ENCODE results near the gene FARP2. TPM values are rescaled to one million over a fixed set of nuclear protein-coding genes. Genes with fewer than 3 reads are reported as not detected.
"Not testable (repeated sequence)": the region's sequence is repeated elsewhere in the genome, so short reads cannot be mapped to it uniquely, and the experiment has no call there.

The FARP2 gene
- total and polyA plus RNA-seq, 9 donors = 27.2 to 46.1 (median 33.6) TPM

DNA sequence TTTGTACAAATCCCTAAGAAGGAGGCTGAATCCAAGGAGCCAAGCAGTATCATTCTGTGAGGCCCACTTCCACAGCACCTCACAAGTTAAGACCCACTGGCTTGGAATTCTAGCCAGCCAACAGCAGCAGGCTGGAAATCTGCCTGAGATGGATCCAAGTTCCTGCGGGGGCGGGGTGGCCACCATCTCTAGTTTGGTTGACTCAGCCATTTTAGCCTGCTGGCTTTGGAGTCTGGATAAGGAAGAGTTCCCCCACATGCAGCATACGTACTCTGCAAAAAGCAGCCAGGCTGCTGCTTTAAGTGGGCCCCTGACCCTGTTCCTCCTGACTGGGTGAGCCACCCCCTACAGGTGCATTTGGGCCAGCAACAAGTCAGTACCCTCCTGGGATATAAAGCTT, 65.2 kb downstream of the FARP2 start:
- WGBS (ENCODE audit: insufficient coverage) = 92% methylated on average over 3 of the region's 3 CpGs

DNA sequence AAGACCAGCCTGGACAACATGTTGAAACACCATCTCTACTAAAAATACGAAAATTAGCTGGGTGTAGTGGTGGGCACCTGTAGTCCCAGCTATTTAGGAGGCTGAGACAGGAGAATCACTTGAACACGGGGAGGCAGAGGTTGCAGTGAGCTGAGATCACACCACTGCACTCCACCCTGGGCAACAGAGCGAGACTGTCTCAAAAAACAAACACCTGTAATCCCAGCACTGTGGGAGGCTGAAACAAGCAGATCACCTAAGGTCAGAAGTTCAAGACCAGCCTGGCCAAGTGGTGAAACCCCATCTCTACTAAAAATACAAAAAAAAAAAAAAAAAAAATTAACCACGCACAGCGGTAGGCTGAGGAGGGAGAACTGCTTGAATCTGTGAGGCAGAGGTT, 65.9 kb downstream of the FARP2 start:
- peaks cover 12% of the 10 kb centered on the region for H3K9me3 ChIP-seq (replicated peaks; ENCODE audit: control insufficient read depth, low read depth, low read length)
- H3K36me3 ChIP-seq (ENCODE audit: control insufficient read depth, insufficient read depth, low read length) = peaks cover 39% of the 10 kb centered on the region
- not testable (repeated sequence) for H3K27me3 ChIP-seq (ENCODE audit: control insufficient read depth, insufficient read depth, low read length); DNase-seq; H3K4me3 ChIP-seq (ENCODE audit: low read length); H3K4me1 ChIP-seq (ENCODE audit: control insufficient read depth, insufficient read depth, low read length); H3K27ac ChIP-seq (ENCODE audit: low read length)
- WGBS (ENCODE audit: insufficient coverage) = 100% methylated on average over 1 of the region's 5 CpGs

More for the DNA sequence above, 65.2 kb downstream of the FARP2 start:
- Histone ChIP-seq H3K27me3 (ENCODE audit: control insufficient read depth, insufficient read depth, low read length) (no peaks in the 10 kb centered on the region), H3K4me3 (ENCODE audit: low read length) (no peak overlapping the region), H3K36me3 (ENCODE audit: control insufficient read depth, insufficient read depth, low read length) (peaks cover 43% of the 10 kb centered on the region), H3K9me3 (replicated peaks; ENCODE audit: control insufficient read depth, low read depth, low read length) (peaks cover 12% of the 10 kb centered on the region), H3K27ac (ENCODE audit: low read length) (no peak overlapping the region), H3K4me1 (ENCODE audit: control insufficient read depth, insufficient read depth, low read length) (no peaks in the 10 kb centered on the region)
- no peak for DNase-seq

DNA sequence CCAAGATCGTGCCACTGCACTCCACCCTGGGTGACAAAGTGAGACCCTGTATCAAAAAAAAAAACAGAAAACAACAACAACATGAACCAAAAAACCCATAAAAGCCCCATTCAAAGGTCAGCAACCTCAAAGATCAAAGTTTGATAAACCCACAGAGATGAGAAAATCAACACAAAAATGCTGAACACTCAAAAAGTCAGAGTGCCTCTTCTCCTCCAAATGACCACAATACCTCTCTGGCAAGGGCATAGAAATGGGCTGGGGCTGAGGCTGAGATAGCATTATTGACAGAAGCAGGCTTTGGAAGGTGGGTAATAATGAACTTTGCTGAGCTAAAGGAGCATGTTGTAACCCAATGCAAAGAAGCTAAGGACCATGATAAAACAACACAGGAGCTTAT, 66.3 kb downstream of the FARP2 start:
- WGBS (ENCODE audit: insufficient coverage) = no CpG with 5 or more reads among the region's 1 CpG
- H3K36me3 ChIP-seq (ENCODE audit: control insufficient read depth, insufficient read depth, low read length) = peaks cover 39% of the 10 kb centered on the region
- H3K9me3 ChIP-seq (replicated peaks; ENCODE audit: control insufficient read depth, low read depth, low read length) = peaks cover 12% of the 10 kb centered on the region
- no peaks in the 10 kb centered on the region for H3K4me1 ChIP-seq (ENCODE audit: control insufficient read depth, insufficient read depth, low read length)
- DNase-seq = no peak
- H3K4me3 ChIP-seq (ENCODE audit: low read length) = no peak overlapping the region
- H3K27ac ChIP-seq (ENCODE audit: low read length) = no peak overlapping the region
- H3K27me3 ChIP-seq (ENCODE audit: control insufficient read depth, insufficient read depth, low read length) = no peaks in the 10 kb centered on the region

DNA sequence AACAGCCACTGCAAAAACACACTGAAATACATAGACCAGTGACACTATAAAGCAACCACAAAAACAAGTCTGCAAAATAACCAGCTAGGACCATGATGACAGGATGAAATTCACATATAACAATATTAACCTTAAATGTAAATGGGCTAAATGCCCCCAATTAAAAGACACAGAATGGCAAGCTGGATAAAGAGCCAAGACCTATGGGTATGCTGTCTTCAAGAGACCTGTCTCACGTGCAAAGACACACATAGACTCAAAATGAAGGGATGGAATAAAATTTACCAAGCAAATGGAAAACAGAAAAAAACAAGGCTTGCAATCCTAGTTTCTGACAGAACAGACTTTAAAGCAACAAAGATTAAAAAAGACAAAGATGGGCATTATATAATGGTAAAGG, 67.4 kb downstream of the FARP2 start:
- WGBS (ENCODE audit: insufficient coverage) = no CpG with 5 or more reads among the region's 1 CpG
- not testable (repeated sequence) for H3K4me3 ChIP-seq (ENCODE audit: low read length); DNase-seq; H3K27ac ChIP-seq (ENCODE audit: low read length); H3K4me1 ChIP-seq (ENCODE audit: control insufficient read depth, insufficient read depth, low read length); H3K27me3 ChIP-seq (ENCODE audit: control insufficient read depth, insufficient read depth, low read length)
- H3K9me3 ChIP-seq (replicated peaks; ENCODE audit: control insufficient read depth, low read depth, low read length) = peaks cover 12% of the 10 kb centered on the region
- peaks cover 31% of the 10 kb centered on the region for H3K36me3 ChIP-seq (ENCODE audit: control insufficient read depth, insufficient read depth, low read length)

DNA sequence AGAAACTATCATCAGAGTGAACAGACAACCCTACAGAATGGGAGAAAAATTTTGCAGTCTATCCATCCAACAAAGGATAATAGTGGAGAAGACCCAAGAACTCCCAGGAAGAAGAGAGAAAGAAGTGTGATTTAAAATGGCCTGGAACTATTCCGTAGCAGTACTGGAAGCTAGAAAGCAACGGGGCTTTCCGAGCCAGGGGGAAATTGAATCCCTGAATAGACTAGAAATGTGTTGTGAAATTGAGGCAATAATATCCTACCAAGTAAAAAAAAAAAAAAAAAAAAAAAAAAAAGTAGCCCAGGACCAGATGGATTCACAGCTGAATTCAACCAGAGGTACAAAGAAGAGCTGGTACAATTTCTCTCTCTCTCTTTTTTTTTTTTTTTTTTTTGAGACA, 69.3 kb downstream of the FARP2 start:
- Histone ChIP-seq H3K36me3 (ENCODE audit: control insufficient read depth, insufficient read depth, low read length) (peaks cover 30% of the 10 kb centered on the region), H3K4me1 (ENCODE audit: control insufficient read depth, insufficient read depth, low read length) (no peaks in the 10 kb centered on the region), H3K27ac (ENCODE audit: low read length) (no peak overlapping the region), H3K9me3 (replicated peaks; ENCODE audit: control insufficient read depth, low read depth, low read length) (peaks cover 12% of the 10 kb centered on the region), H3K4me3 (ENCODE audit: low read length) (no peak overlapping the region), H3K27me3 (ENCODE audit: control insufficient read depth, insufficient read depth, low read length) (no peaks in the 10 kb centered on the region)
- no peak for DNase-seq
- WGBS (ENCODE audit: insufficient coverage) = 100% methylated on average over 1 of the region's 3 CpGs

DNA sequence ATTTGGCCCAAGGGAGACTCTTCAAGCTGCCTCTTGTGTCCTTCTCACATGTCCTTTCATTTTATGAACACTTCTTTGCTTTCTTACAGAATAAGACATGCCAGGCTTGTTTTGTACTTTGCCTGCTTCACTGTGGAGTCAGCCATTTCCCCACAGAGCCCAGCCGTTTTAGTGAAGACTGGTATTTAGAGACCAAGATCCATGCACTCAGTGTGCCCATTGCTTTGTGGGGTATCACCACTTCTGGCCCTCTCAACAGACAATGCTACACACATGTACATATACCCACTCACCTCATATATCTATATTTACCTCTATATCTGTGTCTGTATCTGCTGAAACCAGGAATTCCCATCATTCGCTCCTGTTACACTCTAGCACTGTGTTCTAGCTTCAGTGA, 74.1 kb downstream of the FARP2 start:
- Histone ChIP-seq H3K27ac (ENCODE audit: low read length) (no peak overlapping the region), H3K4me1 (ENCODE audit: control insufficient read depth, insufficient read depth, low read length) (no peaks in the 10 kb centered on the region), H3K4me3 (ENCODE audit: low read length) (no peak overlapping the region), H3K36me3 (ENCODE audit: control insufficient read depth, insufficient read depth, low read length) (peaks cover 25% of the 10 kb centered on the region), H3K9me3 (replicated peaks; ENCODE audit: control insufficient read depth, low read depth, low read length) (no peaks in the 10 kb centered on the region), H3K27me3 (ENCODE audit: control insufficient read depth, insufficient read depth, low read length) (no peaks in the 10 kb centered on the region)
- DNase-seq = no peak
- no CpG with 5 or more reads among the region's 2 CpGs for WGBS (ENCODE audit: insufficient coverage)

DNA sequence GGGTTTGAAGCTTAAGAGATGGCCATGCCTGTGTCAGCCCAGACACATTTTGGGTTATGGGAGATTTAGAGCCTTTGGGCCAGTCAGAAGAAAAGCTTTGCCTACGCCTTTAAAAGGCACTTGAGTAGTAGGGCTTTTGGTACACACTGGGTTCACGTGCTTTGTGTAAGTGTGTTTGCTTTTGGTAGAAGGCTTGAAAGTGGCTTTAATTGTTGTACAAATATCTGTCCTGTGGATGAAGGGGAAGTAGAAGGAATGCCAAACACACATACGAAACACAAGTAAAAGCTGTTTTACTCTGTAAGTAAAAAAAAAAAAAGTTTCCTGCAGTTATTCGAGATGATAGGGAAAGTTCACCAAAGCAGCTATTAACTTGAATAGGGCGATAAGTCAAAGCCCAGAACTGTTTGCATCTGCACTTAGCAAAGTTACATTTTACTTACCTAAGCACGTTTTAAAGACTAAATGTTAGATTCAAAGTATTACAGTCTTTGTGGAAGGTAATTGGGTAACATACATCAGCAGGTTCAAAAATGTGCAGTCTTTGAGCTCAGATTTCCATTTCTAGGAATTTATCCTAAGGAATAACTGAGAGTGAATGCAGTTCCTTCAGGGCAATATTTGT, 76.9 kb downstream of the FARP2 start:
- DNase-seq = no peak
- Histone ChIP-seq H3K9me3 (replicated peaks; ENCODE audit: control insufficient read depth, low read depth, low read length) (no peaks in the 10 kb centered on the region), H3K4me3 (ENCODE audit: low read length) (no peak overlapping the region), H3K27me3 (ENCODE audit: control insufficient read depth, insufficient read depth, low read length) (no peaks in the 10 kb centered on the region), H3K27ac (ENCODE audit: low read length) (no peak overlapping the region), H3K36me3 (ENCODE audit: control insufficient read depth, insufficient read depth, low read length) (peaks cover 38% of the 10 kb centered on the region), H3K4me1 (ENCODE audit: control insufficient read depth, insufficient read depth, low read length) (no peaks in the 10 kb centered on the region)
- WGBS (ENCODE audit: insufficient coverage) = 100% methylated on average over 2 of the region's 6 CpGs

DNA sequence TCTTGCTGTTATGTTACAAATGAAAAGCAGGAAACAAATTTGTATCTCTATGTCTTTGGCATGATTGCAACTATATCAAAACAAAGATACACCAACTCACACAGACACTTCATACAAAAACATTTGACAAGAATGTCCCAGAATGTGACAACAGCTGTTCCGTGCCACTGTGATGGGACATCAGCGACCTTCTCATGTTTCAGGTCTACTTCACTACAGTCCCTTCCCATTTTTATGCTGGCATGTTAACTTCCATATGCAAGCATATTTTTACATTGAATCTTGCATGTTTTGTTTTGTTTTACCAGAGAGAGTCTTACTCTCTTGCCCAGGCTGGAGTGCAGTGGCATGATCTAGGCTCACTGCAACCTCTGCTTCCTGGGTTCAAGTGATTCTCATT, 81.1 kb downstream of the FARP2 start:
- Histone ChIP-seq H3K9me3 (replicated peaks; ENCODE audit: control insufficient read depth, low read depth, low read length) (no peaks in the 10 kb centered on the region), H3K27me3 (ENCODE audit: control insufficient read depth, insufficient read depth, low read length) (no peaks in the 10 kb centered on the region), H3K36me3 (ENCODE audit: control insufficient read depth, insufficient read depth, low read length) (peaks cover 40% of the 10 kb centered on the region), H3K4me3 (ENCODE audit: low read length) (no peak overlapping the region), H3K4me1 (ENCODE audit: control insufficient read depth, insufficient read depth, low read length) (no peaks in the 10 kb centered on the region), H3K27ac (ENCODE audit: low read length) (no peak overlapping the region)
- peak; percentile 18 for DNase-seq
- WGBS (ENCODE audit: insufficient coverage) = 100% methylated on average over 2 of the region's 2 CpGs

DNA sequence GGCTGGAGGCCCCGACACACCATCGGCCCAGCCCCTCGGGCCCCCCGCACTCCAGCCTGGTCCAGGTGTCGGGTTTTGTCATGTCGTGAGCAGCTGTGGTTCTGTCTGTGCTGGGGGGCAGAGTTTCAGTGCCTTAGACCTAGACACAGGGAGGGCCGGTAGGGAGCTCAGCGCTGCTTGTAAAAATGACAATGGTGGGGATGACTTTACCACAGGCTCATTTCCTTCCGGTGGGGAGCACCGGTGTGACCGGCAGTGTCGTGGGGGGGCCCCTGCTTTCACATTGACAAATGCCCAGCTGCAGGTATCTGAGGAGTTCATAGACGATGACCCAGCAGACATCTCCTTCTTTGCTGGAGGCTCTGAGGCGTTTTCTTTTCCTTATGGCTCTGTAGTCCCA, 85.4 kb downstream of the FARP2 start:
- Histone ChIP-seq H3K27me3 (ENCODE audit: control insufficient read depth, insufficient read depth, low read length) (no peaks in the 10 kb centered on the region), H3K27ac (ENCODE audit: low read length) (no peak overlapping the region), H3K4me3 (ENCODE audit: low read length) (no peak overlapping the region), H3K36me3 (ENCODE audit: control insufficient read depth, insufficient read depth, low read length) (peaks cover 43% of the 10 kb centered on the region), H3K9me3 (replicated peaks; ENCODE audit: control insufficient read depth, low read depth, low read length) (no peaks in the 10 kb centered on the region), H3K4me1 (ENCODE audit: control insufficient read depth, insufficient read depth, low read length) (no peaks in the 10 kb centered on the region)
- 80% methylated on average over 13 of the region's 14 CpGs for WGBS (ENCODE audit: insufficient coverage)
- no peak for DNase-seq

DNA sequence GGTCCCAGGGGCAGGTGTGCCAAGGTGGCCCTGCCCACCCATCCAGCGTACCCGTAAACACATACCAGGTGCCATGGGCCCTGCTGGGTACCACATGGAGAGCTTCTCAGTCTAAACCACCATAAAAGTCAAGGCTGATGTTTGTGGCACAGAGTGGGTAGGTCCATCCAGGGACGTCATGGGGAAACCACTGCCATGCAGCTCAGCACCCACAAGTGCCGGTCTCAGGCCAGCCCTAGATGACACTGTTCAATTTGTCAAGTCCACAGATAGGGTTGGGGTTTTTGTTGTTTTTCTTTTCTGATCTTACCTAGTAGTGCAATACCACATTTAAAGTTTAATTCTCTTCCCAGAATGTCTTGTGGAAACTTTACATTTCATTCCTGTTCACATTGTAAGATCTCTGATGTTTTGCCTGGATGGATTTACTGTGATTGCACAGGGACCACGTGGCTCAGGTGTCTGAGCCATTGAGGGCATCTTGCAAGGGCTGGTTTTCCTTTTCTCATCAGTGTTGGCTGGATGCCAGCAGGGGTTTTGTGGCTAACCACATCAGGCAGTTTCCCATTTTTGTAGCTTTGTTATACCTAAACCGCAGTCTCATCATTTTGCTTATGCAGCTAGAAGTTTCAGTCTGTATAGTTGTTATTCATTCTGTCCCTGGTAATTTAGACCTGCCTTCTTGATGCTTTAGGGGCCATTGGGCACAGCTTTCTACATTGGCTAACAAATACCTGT, 87.6 kb downstream of the FARP2 start:
- peak; percentile 21 for DNase-seq
- WGBS (ENCODE audit: insufficient coverage) = 67% methylated on average over 3 of the region's 6 CpGs
- H3K9me3 ChIP-seq (replicated peaks; ENCODE audit: control insufficient read depth, low read depth, low read length) = no peaks in the 10 kb centered on the region
- peaks cover 42% of the 10 kb centered on the region for H3K36me3 ChIP-seq (ENCODE audit: control insufficient read depth, insufficient read depth, low read length)
- no peaks in the 10 kb centered on the region for H3K27me3 ChIP-seq (ENCODE audit: control insufficient read depth, insufficient read depth, low read length)
- no peak overlapping the region for H3K27ac ChIP-seq (ENCODE audit: low read length)
- H3K4me3 ChIP-seq (ENCODE audit: low read length) = no peak overlapping the region
- no peaks in the 10 kb centered on the region for H3K4me1 ChIP-seq (ENCODE audit: control insufficient read depth, insufficient read depth, low read length)
